H54 (cell line): ENCODE results near the gene PIKFYVE.
"Not testable (repeated sequence)": the region's sequence is repeated elsewhere in the genome, so short reads cannot be mapped to it uniquely, and the experiment has no call there.

ENCODE experiments used
- DNase-seq: peaks from one replicate; pipeline ENCODE4 v3.0.0; 2011; ENCODE audit warnings: low spot score, mixed read lengths; ENCODE audit not compliant: insufficient read length
- FAIRE-seq: peaks from 3 replicates; lab custom pipeline; 2011; peaks lifted over from hg19 to GRCh38; lab: Jason Lieb, UNC
- POLR2A ChIP-seq: IDR thresholded peaks from 2 replicates; pipeline ENCODE4 v1.6.1; 2011; ENCODE audit warnings: low read depth, mild to moderate bottlenecking, low read length

Gene PIKFYVE

GRCh38 chr2:208265371-208265800 is 669 bp upstream of the PIKFYVE start:
- no peak for FAIRE-seq
- peak; percentile 10 for DNase-seq
- no peak for TF ChIP-seq POLR2A

- FAIRE-seq (peak; percentile 67), DNase-seq (no peak)
- TF ChIP-seq POLR2A, result no peak
Measured at GRCh38 chr2:208266553-208266893, 468 bp downstream of the PIKFYVE start.

- no peak for DNase-seq
- no peak for FAIRE-seq
- no peak for TF ChIP-seq POLR2A
Measured at GRCh38 chr2:208266936-208267335, 881 bp downstream of the PIKFYVE start.

DNA sequence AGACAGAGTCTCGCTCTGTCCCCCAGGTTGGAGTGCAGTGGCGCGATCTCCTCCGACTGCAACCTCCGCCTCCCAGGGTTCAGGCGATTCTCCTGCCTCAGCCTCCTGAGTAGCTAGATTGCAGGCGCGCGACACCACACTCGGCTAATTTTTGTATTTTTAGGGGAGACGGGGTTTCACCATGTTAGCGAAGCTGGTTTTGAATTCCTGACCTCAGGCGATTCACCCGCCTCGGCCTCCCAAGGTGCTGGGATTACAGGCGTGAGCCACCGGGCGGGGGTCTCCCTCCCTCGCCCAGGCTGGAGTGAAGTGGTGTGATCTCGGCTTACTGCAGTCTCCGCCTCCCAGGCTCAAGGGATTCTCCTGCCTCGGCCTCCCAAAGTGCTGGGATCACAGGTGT is 1.5 kb downstream of the PIKFYVE start:
- DNase-seq, FAIRE-seq: not testable (repeated sequence)

DNA sequence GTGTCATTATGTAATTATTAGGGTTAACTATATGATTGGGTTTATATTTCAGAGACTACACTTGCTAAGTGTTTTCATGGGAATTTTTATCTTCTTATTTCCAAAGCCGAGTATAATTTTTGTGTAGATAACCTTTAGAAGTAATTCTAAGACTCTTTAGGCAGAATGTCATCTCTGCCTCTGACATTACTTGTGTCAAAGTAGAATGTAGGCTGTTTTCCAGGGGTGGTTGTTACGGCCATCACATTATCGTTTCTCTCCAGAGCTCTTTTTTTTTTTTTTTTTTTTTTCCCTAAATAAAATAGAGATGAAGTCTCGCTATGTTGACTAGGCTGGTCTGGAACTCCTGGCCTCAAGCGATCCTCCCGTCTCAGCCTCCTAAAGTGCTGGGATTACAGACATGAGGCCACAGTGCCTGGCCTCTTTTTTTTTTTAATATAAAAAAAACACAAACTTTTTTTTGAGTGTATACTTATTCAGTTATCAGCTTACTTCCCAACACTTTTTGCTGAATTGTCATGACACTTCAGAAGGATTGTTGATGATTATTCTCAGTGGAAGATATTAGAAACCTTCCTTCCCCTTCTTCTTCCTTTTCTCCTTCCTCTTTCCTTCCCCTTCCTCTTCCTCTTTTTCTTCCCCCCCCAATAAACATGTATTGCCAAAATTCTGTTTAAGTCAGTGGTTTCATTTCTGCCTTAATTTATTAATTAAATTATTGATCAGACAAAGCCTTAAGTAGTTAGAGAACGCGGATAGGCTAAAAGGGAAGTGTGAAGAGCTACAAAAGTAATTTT is 2.3 kb downstream of the PIKFYVE start:
- FAIRE-seq, result no peak
- TF ChIP-seq POLR2A, result no peak
- DNase-seq, result no peak

- DNase-seq (no peak), FAIRE-seq (no peak)
- TF ChIP-seq POLR2A, result no peak
Measured at GRCh38 chr2:208269091-208269490, 3.0 kb downstream of the PIKFYVE start.

- TF ChIP-seq POLR2A, result no peak
- no peak for FAIRE-seq
- DNase-seq, result no peak
Measured at GRCh38 chr2:208274748-208275147, 8.7 kb downstream of the PIKFYVE start.

DNA sequence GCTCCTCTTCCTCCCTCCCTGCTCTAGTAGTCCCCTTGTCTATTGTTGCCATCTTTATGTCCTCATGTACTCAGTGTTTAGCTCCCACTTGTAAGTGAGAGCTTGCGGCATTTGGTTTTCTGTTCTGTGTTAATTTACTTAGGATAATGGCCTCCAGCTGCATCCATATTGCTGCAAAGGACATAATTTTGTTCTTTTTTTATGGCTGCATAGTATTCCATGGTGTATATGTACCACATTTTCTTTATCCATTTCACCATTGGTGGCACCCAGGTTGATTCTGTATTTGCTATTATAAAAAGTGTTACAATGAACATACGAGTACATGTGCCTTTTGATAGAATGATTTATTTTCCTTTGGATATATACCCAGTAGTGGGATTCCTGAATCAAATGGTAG is 12.5 kb downstream of the PIKFYVE start:
- TF ChIP-seq POLR2A, result no peak
- FAIRE-seq, result no peak

GRCh38 chr2:208279236-208279635 is 13.2 kb downstream of the PIKFYVE start:
- TF ChIP-seq POLR2A, result no peak
- DNase-seq, result no peak
- FAIRE-seq, result no peak

More for the DNA sequence above, 12.5 kb downstream of the PIKFYVE start:
- DNase-seq, result no peak

GRCh38 chr2:208280234-208280633 is 14.2 kb downstream of the PIKFYVE start:
- TF ChIP-seq POLR2A, result no peak
- DNase-seq, result no peak
- no peak for FAIRE-seq

DNA sequence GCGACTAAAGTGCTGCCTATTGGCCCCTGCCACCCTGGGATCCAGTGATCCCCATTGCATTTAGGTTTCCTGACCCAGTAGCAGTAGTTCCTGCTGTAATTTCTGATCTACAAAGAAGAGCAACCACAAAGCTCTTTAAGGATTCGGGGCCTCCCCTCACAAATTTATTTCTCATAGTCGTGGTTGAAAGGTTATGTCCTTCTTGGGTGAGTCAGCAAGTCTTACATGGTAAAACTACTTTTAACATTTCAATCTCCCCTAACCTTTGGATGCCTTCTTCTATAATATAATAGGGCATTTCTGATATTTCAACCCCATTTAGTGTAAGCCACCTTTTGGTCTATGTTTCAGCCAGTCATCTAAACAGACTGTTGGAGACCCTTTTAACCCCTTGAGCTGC is 14.9 kb downstream of the PIKFYVE start:
- no peak for DNase-seq
- FAIRE-seq, result peak; percentile 30
- TF ChIP-seq POLR2A, result no peak

GRCh38 chr2:208285853-208286252 is 19.8 kb downstream of the PIKFYVE start:
- TF ChIP-seq POLR2A, result no peak
- no peak for DNase-seq
- FAIRE-seq, result no peak

- no peak for FAIRE-seq
- no peak for DNase-seq
- no peak for TF ChIP-seq POLR2A
Measured at GRCh38 chr2:208294482-208295024, 28.5 kb downstream of the PIKFYVE start.

- FAIRE-seq, result no peak
- no peak for DNase-seq
- no peak for TF ChIP-seq POLR2A
Measured at GRCh38 chr2:208295834-208296233, 29.8 kb downstream of the PIKFYVE start.

DNA sequence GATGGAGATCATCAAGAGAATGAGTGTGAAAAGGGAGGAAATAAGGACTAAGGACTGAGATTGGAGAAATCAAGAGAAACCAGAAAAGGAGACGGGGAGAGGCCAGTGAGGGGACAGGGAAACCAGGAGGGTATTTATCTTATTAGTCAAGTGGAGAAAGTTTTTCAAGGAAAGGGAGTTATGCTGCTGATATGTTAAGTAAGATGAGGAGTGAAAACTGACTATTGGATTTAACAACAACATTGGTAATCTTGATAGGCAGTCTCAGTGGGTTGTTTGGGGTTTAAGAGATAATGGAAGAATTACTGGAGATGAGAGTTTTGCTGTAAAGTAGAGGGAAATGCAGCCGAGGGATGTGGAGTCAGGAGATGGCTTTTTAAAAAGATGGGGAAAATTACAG is 30.6 kb downstream of the PIKFYVE start:
- no peak for TF ChIP-seq POLR2A
- no peak for DNase-seq
- peak; percentile 6 for FAIRE-seq
